Measurements from ENCODE around the gene C6orf136.

GRCh38 chr6:30689022-30689865 lies 42.3 kb downstream of the C6orf136 start:
- TF ChIP-seq POLR2A (IDR thresholded peaks at IDR 0.05; ENCODE audit: low read length), result no peak
- TF ChIP-seq GATA1 (IDR thresholded peaks at IDR 0.05; ENCODE audit: low read depth, low read length), result no peak
